Measurements from ENCODE around the gene LHFPL3. TPM values are rescaled to one million over a fixed set of nuclear protein-coding genes. Genes with fewer than 3 reads are reported as not detected.

The LHFPL3 gene
- total and polyA plus RNA-seq, 9 of the 15 experiments (the other 6 are each of a cell fraction or from before 2014, with no cell fraction given), result 0.21 to 0.52 TPM; not detected in 7

- TF ChIP-seq TAF15 (IDR thresholded peaks at IDR 0.05; ENCODE audit: low read depth, low read length) (no peak), BRF2 (IDR thresholded peaks at IDR 0.05; ENCODE audit: borderline replicate concordance, insufficient read depth, insufficient read length) (no peak), SUPT5H (IDR thresholded peaks at IDR 0.05) (no peak), BACH1 (tag; IDR thresholded peaks at IDR 0.05) (peak; percentile 30; the same call in 1 of the 2 replicates), ZBTB1 (CRISPR knock-in tag; IDR thresholded peaks at IDR 0.05; ENCODE audit: borderline replicate concordance, low read depth) (no peak), MTA1 (IDR thresholded peaks at IDR 0.05; ENCODE audit: borderline replicate concordance) (no peak), FOSL1 (tag; conservative IDR thresholded peaks at IDR 0.05) (peak; percentile 40; the same call in 1 of the 2 replicates), MTA2 (IDR thresholded peaks at IDR 0.05; ENCODE audit: low read depth) (no peak), GTF2F1 (IDR thresholded peaks at IDR 0.05; ENCODE audit: low read depth, low read length) (no peak), PHF8 (IDR thresholded peaks at IDR 0.05; ENCODE audit: borderline replicate concordance, low read length) (no peak), ZBTB12 (CRISPR knock-in tag; IDR thresholded peaks at IDR 0.05) (no peak), POLR3A (IDR thresholded peaks at IDR 0.05; ENCODE audit: borderline replicate concordance, extremely low read depth, insufficient read depth, insufficient read length) (no peak), MXI1 (IDR thresholded peaks at IDR 0.05; ENCODE audit: low read depth, low read length) (no peak), VEZF1 (CRISPR knock-in tag; IDR thresholded peaks at IDR 0.05) (no peak), ATF3 (IDR thresholded peaks at IDR 0.05) (peak; percentile 77), ATF3 (CRISPR knock-in tag; conservative IDR thresholded peaks at IDR 0.05) (no peak), FIP1L1 (IDR thresholded peaks at IDR 0.05; ENCODE audit: low read depth, low read length, poor library complexity, severe bottlenecking) (no peak), MNT (conservative IDR thresholded peaks at IDR 0.05) (no peak), LEF1 (IDR thresholded peaks at IDR 0.05) (peak; percentile 19; the same call in 1 of the 2 replicates), LARP7 (IDR thresholded peaks at IDR 0.05) (no peak), ADNP (tag; IDR thresholded peaks at IDR 0.05) (no peak), HLTF (IDR thresholded peaks at IDR 0.05) (no peak), SRSF1 (IDR thresholded peaks at IDR 0.05; ENCODE audit: low read depth, low read length) (no peak), BCOR (IDR thresholded peaks at IDR 0.05) (no peak)
These were observed 256.2 kb downstream of the LHFPL3 start (continued) for GRCh38 chr7:104584620-104585019.

All from K562 (cell line).